Iris pigment epithelial cell (primary cell): ENCODE results near the gene MYOZ3.

ENCODE experiments used
- DNase-seq: peaks from one replicate; pipeline ENCODE4 v3.0.0-alpha.2; 2011; ENCODE audit warnings: low read depth

MYOZ3 gene

DNA sequence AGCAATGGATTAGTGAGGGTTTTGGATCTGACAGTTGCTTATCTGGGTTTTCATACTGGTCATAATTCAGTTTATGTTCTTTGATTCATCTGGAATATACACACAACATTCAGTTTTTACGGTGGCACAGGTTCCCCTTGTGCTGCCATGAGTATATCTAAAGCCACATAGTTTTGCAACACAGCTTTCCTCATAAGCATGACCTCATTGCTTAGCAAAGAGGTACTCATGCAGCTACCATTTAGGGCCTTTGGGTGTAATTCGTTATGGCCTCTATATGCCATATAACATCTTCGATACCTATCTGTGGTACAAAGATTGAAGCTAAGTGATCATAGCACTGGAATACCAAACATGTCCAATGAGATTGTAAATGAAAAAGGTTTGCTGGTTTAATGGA, 42.7 kb downstream of the MYOZ3 start:
- peak; percentile 38 for DNase-seq

GRCh38 chr5:150706776-150707390, 45.8 kb downstream of the MYOZ3 start:
- no peak for DNase-seq

- DNase-seq, result no peak
Measured at GRCh38 chr5:150710165-150710564, 49.1 kb downstream of the MYOZ3 start.

GRCh38 chr5:150723845-150724244, 62.8 kb downstream of the MYOZ3 start:
- DNase-seq, result peak; percentile 54
